SK-N-SH (cell line): ENCODE measurements around the gene DOK6.

Source experiments
- EP300 ChIP-seq, 2 experiments: IDR thresholded peaks; 2 replicates each; pipeline versions ENCODE4 v1.4.0 to v1.6.1; 2012; ENCODE audit warnings: borderline replicate concordance in 1 of 2, low read depth in 1 of 2, low read length in 1 of 2
- EZH2phosphoT487 ChIP-seq: fragments of 200-600 bp; sonication (generic); IDR thresholded peaks from 2 replicates; pipeline ENCODE4 v1.6.1; 2017; ENCODE audit warnings: low read depth, mixed run types, mild to moderate bottlenecking, antibody characterized with exemption, moderate library complexity, borderline replicate concordance
- FOXM1 ChIP-seq: IDR thresholded peaks from 2 replicates; pipeline ENCODE4 v1.4.0; 2012; ENCODE audit warnings: low read depth, mild to moderate bottlenecking
- POLR2AphosphoS5 ChIP-seq: IDR thresholded peaks from 2 replicates; pipeline ENCODE4 v1.6.1; 2012; ENCODE audit warnings: low read depth, low read length
- RFX5 ChIP-seq: IDR thresholded peaks from 2 replicates; pipeline ENCODE4 v1.6.1; 2012; ENCODE audit warnings: mild to moderate bottlenecking, improper control_type of control experiment, low read length
- RXRA ChIP-seq: IDR thresholded peaks from 2 replicates; pipeline ENCODE4 v1.4.0; 2012; ENCODE audit warnings: low read depth, mild to moderate bottlenecking, borderline replicate concordance
- SIN3A ChIP-seq: IDR thresholded peaks from 2 replicates; pipeline ENCODE4 v1.6.1; 2012; ENCODE audit warnings: low read depth, mild to moderate bottlenecking, low read length, moderate library complexity, borderline replicate concordance
- TAF1 ChIP-seq: IDR thresholded peaks from 2 replicates; pipeline ENCODE4 v1.6.1; 2012; ENCODE audit warnings: low read depth, mild to moderate bottlenecking, low read length, moderate library complexity, borderline replicate concordance
- YY1 ChIP-seq: IDR thresholded peaks from 2 replicates; pipeline ENCODE4 v1.4.0; 2012; ENCODE audit warnings: low read depth, mild to moderate bottlenecking
- TF ChIP-seq, protein P1 (sequence below): fragments of 200-600 bp; sonication (generic); IDR thresholded peaks from 2 replicates; pipeline ENCODE4 v1.6.1; 2017; ENCODE audit warnings: antibody characterized with exemption, mild to moderate bottlenecking, moderate library complexity
- TF ChIP-seq, protein P2 (sequence below): IDR thresholded peaks from 2 replicates; pipeline ENCODE4 v1.4.0; 2012; ENCODE audit warnings: low read depth

DNA sequence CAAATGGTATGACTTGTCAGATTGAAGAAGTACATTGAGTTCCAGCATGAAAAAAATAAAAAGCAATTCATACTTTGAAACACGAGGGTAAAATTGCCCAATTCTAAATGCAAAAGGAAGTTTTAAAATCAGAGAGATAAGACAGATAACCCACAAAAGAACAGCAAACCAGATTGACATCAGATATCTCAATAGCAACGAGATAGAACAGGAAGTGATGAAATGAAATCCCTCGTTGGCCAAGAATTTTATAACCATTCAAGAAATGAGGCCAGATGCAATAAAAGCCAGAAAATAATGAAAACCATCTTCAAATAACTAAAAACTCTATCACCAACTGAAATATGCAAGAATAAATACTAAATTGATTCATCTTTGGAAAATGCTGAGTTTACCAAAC lies 374.1 kb downstream of the DOK6 start:
- TF ChIP-seq, protein P1, sequence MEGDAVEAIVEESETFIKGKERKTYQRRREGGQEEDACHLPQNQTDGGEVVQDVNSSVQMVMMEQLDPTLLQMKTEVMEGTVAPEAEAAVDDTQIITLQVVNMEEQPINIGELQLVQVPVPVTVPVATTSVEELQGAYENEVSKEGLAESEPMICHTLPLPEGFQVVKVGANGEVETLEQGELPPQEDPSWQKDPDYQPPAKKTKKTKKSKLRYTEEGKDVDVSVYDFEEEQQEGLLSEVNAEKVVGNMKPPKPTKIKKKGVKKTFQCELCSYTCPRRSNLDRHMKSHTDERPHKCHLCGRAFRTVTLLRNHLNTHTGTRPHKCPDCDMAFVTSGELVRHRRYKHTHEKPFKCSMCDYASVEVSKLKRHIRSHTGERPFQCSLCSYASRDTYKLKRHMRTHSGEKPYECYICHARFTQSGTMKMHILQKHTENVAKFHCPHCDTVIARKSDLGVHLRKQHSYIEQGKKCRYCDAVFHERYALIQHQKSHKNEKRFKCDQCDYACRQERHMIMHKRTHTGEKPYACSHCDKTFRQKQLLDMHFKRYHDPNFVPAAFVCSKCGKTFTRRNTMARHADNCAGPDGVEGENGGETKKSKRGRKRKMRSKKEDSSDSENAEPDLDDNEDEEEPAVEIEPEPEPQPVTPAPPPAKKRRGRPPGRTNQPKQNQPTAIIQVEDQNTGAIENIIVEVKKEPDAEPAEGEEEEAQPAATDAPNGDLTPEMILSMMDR = no peak
- TF ChIP-seq RFX5 (no peak), RXRA (no peak), YY1 (no peak), SIN3A (no peak), TAF1 (no peak), POLR2AphosphoS5 (no peak), EZH2phosphoT487 (no peak), EP300 (IDR thresholded peaks at IDR 0.05; ENCODE audit: borderline replicate concordance in 1 of 2, low read depth in 1 of 2, low read length in 1 of 2) (no peak), FOXM1 (no peak)
- TF ChIP-seq, protein P2, sequence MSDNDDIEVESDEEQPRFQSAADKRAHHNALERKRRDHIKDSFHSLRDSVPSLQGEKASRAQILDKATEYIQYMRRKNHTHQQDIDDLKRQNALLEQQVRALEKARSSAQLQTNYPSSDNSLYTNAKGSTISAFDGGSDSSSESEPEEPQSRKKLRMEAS = no peak
